Measurements from ENCODE around the gene MAST4. TPM values are rescaled to one million over a fixed set of nuclear protein-coding genes. Genes with fewer than 3 reads are reported as not detected.

MAST4 gene
- total RNA-seq, 1 donor from 2014 or later, result 114 TPM

- no peak for DNase-seq (ENCODE audit: low spot score)
Observed at GRCh38 chr5:66872736-66873331, 276.6 kb downstream of the MAST4 start.

GRCh38 chr5:66874004-66874403 is 277.8 kb downstream of the MAST4 start:
- DNase-seq (ENCODE audit: low spot score), result no peak

GRCh38 chr5:66875315-66875714 is 279.1 kb downstream of the MAST4 start:
- no peak for DNase-seq (ENCODE audit: low spot score)

GRCh38 chr5:66876266-66876807 is 280.1 kb downstream of the MAST4 start:
- no peak for DNase-seq (ENCODE audit: low spot score)

- DNase-seq (ENCODE audit: low spot score), result no peak
Observed at GRCh38 chr5:66877843-66878242, 281.6 kb downstream of the MAST4 start.

- no peak for DNase-seq (ENCODE audit: low spot score)
Observed at GRCh38 chr5:66880401-66880800, 284.2 kb downstream of the MAST4 start.

- DNase-seq (ENCODE audit: low spot score), result peak; percentile 50
Observed at GRCh38 chr5:66881480-66882161, 285.4 kb downstream of the MAST4 start.

GRCh38 chr5:66882606-66883227 is 286.5 kb downstream of the MAST4 start:
- DNase-seq (ENCODE audit: low spot score), result no peak

- DNase-seq (ENCODE audit: low spot score), result no peak
Observed at GRCh38 chr5:66884564-66885243, 288.5 kb downstream of the MAST4 start.

- no peak for DNase-seq (ENCODE audit: low spot score)
Observed at GRCh38 chr5:66886941-66887340, 290.7 kb downstream of the MAST4 start.

- no peak for DNase-seq (ENCODE audit: low spot score)
Observed at GRCh38 chr5:66888613-66889012, 292.4 kb downstream of the MAST4 start.

- DNase-seq (ENCODE audit: low spot score), result no peak
Observed at GRCh38 chr5:66889056-66889455, 292.9 kb downstream of the MAST4 start.

GRCh38 chr5:66889524-66889923 is 293.3 kb downstream of the MAST4 start:
- no peak for DNase-seq (ENCODE audit: low spot score)

- no peak for DNase-seq (ENCODE audit: low spot score)
Observed at GRCh38 chr5:66891184-66891925, 295.2 kb downstream of the MAST4 start.

GRCh38 chr5:66892716-66893115 is 296.5 kb downstream of the MAST4 start:
- DNase-seq (ENCODE audit: low spot score), result no peak

GRCh38 chr5:66894480-66895240 is 298.5 kb downstream of the MAST4 start:
- DNase-seq (ENCODE audit: low spot score), result no peak

GRCh38 chr5:66896171-66896570 is 300.0 kb downstream of the MAST4 start:
- DNase-seq (ENCODE audit: low spot score), result no peak

- no peak for DNase-seq (ENCODE audit: low spot score)
Observed at GRCh38 chr5:66897356-66897755, 301.2 kb downstream of the MAST4 start.

GRCh38 chr5:66898241-66898995 is 302.2 kb downstream of the MAST4 start:
- DNase-seq (ENCODE audit: low spot score), result no peak

- DNase-seq (ENCODE audit: low spot score), result no peak
Observed at GRCh38 chr5:66903218-66903617, 307.0 kb downstream of the MAST4 start.

Measured in ureter (tissue), 1 donor.